NCI-H226 (cell line): ENCODE measurements around the gene CTIF.

Source experiments
- DNase-seq: peaks from one replicate; pipeline ENCODE4 v3.0.0-alpha.2; 2015

The CTIF gene

GRCh38 chr18:48533340-48534070 lies 5.3 kb upstream of the CTIF start:
- DNase-seq = no peak

GRCh38 chr18:48534364-48534763 lies 4.5 kb upstream of the CTIF start:
- no peak for DNase-seq

DNA sequence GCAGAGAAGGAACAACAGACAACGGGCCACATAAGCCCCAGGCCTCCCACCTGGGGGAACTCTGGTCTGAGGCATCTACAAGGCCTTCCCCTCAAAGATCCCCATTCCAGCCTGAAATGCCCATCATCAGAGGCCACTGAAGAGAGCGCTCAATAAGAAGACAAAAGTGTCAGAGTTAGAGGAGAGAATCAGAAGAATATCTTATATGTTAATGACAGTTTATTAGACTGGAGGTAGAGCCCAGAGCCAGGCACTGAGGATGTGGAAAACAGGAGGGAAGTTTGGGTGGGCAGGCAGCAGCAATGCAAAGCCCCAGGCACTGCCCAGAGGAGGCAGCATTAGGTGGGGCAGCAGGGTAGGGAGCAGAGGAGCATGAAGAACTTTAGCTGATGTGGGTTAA lies 2.9 kb upstream of the CTIF start:
- DNase-seq = no peak

DNA sequence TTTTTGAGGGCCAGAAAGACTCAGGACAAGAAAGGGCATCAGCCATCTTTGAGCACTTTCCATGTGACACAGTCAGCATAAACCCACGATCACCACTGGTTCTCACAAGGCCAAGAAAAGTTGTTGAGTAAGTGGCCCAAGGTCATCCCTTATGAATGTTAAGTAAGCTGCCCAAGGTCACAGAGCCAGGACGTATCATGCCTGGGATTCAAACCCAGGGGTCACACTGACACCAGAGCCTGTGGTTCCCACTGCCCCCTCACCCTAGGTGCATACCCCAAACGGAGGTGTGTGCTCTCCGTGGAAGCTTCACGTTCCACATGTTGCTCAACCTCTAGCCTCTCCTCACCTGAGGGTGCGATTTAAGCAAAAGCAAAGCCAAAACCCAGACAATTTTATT lies 2.3 kb upstream of the CTIF start:
- DNase-seq = no peak

DNA sequence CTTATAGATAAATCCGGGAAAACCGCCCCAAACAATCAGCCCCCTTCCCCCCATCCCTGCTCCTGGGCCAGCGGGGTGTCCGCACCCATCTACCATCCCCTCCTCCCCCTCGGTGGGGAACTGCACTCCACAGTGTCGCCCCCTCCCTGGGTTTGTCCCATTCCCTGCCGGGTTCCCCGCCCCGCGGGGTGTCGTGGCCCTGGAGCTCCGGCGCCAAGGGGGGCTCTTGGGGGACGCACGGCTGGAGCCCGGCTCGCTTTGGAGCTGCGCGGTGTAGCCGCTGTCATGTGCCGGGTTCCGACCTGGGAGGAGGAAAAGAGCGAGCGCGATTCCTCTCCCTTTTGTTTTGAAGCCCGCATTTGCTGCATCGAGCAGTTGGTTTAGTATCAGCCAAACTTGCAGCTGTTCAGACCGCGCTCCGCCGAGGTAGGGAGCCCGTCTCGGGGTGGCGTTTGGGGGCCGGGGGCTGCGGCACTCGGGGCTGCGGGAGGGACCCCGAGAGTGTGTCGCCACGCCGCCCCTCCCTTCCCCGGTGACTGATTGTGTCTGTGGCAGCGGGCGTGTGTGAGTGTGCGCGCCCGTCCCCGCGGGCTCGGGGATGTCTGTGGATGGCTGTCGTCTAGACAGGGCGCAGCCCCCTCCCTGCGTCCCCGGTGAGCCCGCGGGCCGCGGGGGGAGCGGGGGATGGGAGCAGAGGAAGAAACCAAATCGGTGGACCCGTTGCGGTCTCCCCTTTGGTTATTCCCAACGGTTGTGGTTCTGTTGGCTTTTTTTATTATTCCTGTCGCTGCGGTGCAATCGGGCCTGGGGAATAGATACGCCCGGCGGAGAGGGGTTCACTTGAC lies 797 bp downstream of the CTIF start:
- peak; percentile 20 for DNase-seq

- peak; percentile 69 for DNase-seq
Observed at GRCh38 chr18:48540251-48541025, 1.6 kb downstream of the CTIF start.

- peak; percentile 64 for DNase-seq
Observed at GRCh38 chr18:48541026-48541746, 2.4 kb downstream of the CTIF start.

DNA sequence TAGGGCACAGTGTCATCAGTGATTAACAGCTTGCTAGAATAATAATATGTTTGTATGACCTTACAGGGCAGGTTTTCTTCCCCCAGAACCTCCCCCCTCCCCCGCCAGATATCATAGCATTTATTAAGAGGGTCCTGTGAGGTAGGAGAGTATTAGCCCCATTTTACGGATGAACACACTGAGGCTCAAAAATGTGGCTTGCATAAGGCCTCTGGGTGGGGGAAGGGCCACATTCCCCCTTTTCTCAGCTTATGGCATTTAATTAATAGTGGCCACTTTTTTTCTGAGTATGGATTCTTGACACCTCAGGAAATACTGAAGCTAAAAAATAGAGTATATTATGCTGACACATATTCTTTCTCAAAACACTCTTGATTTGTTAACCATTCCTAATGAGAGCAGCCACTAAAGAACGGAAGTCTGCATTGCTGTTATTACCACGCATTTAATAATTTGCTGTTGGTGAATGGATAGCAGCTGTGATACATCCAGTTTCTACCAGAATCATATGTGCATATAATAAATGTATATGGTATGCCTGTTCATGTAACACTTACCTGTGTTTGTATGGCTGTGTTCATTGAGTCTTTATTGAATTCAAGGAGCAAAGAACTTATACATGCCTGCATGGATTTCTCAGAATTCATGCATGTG lies 3.0 kb downstream of the CTIF start:
- no peak for DNase-seq

DNA sequence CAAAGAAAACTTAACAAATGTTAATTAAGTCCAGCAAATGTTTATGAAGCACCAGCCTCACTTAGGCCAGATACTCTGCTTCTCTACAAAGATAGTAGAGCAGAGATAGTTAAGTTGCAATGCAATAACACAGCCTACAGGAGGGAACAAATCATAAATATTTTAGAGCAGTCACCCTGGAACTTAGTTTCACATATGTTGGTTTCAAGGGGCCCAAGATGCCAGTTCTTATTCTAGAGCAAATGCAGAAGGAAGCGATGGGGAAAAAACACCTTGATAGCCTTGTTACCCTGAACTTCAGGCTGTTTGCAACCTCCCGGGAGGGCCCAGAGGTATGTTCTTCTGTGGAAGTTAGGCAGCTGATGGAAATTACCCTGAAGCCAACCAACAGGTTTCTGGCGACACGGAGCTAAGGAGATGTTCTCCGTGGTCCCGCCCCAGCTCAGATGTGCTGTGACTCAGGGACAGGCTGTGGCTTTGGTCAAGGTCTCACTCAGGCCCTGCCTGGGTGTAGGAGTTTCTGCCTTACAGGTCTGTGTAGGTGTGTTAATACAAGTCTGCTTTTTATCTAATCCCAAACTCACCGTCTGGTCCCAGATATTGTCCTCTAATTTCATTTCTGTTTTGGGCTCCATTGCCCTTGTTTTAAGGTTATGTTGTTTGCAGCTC lies 3.8 kb downstream of the CTIF start:
- no peak for DNase-seq

GRCh38 chr18:48543228-48543627 lies 4.4 kb downstream of the CTIF start:
- no peak for DNase-seq

GRCh38 chr18:48544116-48544515 lies 5.3 kb downstream of the CTIF start:
- DNase-seq = no peak

GRCh38 chr18:48544661-48545415 lies 6.0 kb downstream of the CTIF start:
- no peak for DNase-seq

GRCh38 chr18:48545757-48546321 lies 7.0 kb downstream of the CTIF start:
- DNase-seq = no peak

- peak; percentile 44 for DNase-seq
Observed at GRCh38 chr18:48546396-48546795, 7.6 kb downstream of the CTIF start.

- DNase-seq = no peak
Observed at GRCh38 chr18:48547531-48547981, 8.7 kb downstream of the CTIF start.

DNA sequence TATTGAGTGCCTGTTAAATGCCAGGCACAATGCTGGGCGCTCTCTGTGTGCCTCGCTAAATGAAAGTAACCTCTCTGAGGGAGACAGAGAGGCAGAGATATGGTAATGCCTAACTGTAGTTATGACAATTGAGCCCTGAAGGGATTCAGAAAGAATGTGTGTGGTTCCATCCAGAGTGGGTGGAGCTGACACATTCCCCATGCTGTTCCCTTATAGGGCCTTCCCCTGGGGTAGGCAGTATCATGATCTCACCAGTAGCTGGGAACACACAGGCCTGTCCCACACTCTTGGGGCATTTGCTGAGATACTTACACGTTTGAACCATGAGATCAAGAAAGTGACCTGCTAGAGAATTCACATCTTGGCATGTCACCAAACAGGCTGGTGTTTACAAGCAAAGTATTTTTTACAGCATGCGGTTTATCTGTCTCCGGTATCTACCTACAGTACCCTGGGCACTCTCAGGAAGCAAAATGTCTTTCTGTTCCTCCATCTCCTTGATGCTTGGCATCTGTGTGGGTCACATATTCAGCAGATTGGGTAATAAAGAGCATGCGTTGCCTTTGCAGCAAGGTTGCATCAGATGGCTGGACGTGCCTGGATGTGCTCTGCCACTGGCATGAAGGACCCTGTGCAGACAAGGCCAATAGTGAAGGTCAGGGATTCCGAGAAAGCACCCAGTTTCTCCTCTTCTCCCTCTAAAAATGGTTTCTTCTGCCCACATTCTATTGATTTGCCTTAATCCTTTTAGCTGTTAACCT lies 9.4 kb downstream of the CTIF start:
- DNase-seq = peak; percentile 83

DNA sequence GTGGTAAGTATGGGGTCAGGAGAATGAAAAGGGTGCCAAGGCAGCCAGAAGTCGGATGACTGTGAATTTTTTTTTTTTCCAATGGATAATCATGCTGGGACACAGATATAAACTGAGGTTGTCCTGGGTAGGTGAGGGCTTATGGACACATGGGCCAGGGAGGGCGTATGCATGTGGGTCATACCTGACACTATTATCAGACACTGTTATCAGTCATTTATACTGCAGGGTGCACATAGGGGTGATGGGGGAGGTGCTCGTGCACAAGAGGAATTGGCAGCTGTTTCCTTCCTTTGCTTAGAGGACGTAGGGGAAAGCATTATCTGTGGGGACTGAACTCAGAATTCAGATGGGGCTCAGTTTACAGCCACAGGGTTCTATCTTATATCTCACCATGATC lies 10.1 kb downstream of the CTIF start:
- no peak for DNase-seq

GRCh38 chr18:48550101-48550729 lies 11.4 kb downstream of the CTIF start:
- DNase-seq = no peak

GRCh38 chr18:48551100-48551499 lies 12.3 kb downstream of the CTIF start:
- no peak for DNase-seq
